GM19463 (cell line): ENCODE measurements around the gene MET.

Source experiments
- ATAC-seq: cut with Tn5 transposase; IDR thresholded peaks from one replicate; pipeline ENCODE4 v1.9.1; 2021; ENCODE audit warnings: mild to moderate bottlenecking, moderate library complexity; ENCODE audit not compliant: unreplicated experiment

Gene MET

DNA sequence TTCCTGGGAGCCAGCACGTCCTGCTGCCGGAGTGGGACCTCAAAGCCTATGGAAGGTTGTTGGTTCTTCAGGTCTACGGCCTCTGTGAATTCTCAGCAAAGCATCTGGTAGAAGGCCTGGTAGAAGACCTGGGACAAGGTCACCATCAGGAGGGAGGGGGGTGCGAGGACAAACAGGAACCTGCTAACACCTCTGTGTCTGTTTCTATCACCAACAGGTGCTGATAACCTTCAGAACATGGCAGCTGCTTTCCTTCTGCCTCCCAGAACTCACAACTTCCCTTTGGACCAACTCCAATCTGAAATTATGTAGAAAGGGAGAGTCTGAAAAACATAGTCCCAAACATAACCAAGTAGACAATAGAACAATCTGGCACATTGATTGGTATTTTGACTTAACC is 8.3 kb upstream of the MET start:
- ATAC-seq: no peak

DNA sequence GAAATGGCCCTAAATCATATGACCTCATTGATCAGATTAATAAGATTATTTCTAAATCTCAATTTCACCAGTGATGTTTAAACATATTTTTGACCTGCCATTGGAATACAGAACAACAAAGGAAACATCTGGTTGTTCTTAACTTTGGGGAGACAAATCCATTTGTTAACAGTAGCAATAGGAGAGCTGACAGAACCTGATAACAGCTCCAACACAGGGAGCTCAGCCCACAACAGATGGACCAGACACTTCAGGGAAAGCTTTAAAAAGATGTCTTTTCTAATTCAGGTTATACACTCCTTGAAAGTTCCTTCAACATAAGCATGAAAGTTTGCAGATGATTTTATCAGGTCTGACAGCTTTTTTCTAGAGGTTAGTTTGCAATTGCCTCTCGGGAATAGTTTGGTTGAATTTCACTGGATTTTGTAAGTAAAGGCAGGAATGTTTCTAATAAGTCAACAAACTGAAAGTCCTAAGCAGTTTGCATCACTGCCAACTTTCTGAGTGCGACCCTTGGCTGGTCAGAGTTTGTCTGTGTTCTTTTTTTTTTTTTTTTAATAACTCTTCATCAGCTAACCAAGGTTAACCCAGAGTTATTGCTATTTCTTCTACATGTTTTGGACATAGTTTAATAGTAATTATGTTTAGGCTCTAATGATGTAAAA is 6.5 kb upstream of the MET start:
- no peak for ATAC-seq

- ATAC-seq: no peak
These were observed 2.2 kb upstream of the MET start for GRCh38 chr7:116669769-116670168.

DNA sequence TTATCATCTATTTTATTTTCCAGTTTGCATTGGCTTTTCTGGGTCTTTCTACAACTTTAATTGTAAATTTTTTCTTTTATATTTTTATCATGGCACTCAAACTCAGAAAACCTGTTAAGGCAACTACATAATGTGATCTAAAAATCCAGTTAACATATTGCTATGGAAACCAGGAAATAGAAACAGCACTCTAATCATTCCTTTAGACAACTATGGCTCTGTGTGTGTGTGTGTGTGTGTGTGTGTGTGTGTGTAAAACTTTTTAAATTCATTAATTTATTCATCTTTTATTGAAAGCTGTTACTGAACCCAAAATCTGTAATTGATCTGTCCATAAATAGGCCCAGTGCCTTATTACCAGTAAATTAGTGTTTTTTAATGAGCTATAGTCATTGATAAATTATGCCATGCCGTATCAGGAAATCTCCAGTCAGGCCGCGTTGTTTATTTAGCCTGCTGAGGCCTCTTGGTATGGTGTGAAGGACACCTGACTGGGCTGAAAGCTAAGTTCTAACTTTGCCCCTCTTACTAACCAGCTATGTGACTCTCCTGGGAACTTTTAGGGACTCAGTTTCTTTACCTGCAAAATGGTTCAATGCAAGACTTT is 1.5 kb upstream of the MET start:
- no peak for ATAC-seq

DNA sequence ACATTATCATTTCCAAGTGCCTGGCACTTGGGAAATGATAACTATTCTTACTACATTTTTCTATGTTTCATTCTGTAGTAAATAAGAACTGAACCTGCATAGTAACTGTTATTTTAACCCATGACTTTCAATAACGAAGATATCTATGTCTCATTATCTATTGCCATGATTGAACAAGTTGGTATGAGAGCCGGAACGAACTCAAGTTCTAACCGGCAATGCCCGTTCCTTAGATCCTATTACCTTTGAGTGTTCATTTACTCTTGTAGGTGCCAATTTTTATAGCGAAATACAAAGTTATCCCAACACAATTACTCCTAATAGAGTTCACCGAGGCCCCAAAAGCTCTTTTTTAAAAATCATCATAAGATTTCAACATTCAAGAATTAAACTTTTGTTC is 885 bp upstream of the MET start:
- no peak for ATAC-seq

DNA sequence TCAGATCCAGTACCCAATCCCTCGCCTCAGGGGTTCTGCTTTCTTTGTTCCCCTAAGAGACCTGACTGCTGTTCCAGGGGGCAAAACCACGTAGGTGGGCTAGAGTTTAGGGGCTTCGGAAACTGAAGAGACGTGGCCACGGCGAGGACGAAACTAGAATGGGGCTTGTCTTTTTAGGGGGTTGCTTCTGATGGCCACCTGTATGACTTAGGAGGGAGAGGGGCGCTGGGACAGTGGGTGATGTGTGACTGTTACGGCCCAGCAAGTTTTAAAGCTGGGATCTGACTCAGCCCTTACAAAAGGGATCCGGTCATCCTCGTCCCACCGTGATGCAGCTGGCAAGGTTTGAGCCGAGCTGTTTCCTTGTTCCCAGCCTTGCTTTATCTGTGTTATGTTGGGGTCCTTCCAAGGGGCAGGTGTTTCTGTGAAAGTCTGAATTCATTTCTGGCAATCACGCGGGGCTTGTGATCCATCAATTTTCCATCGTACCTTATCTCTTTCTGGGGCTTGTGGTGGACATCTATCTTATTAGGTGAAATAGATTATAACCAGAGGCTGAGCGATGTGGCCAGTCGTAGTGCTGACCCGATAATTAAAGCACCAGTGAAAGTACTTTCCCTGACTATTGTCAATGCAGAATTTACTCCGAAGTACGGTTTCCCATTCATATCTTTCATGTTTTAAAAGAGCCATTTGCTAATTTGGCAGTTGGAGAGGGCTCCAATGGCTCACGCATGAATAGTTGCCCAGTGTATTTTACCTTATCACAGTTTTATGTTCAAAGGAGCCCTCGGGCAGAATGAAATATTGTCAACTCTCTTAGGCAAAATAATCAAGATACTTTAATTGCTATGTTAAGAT is 830 bp downstream of the MET start:
- no peak for ATAC-seq

- no peak for ATAC-seq
These were observed 1.5 kb downstream of the MET start for GRCh38 chr7:116673457-116673865.

- ATAC-seq: no peak
These were observed 2.6 kb downstream of the MET start for GRCh38 chr7:116674508-116675173.

DNA sequence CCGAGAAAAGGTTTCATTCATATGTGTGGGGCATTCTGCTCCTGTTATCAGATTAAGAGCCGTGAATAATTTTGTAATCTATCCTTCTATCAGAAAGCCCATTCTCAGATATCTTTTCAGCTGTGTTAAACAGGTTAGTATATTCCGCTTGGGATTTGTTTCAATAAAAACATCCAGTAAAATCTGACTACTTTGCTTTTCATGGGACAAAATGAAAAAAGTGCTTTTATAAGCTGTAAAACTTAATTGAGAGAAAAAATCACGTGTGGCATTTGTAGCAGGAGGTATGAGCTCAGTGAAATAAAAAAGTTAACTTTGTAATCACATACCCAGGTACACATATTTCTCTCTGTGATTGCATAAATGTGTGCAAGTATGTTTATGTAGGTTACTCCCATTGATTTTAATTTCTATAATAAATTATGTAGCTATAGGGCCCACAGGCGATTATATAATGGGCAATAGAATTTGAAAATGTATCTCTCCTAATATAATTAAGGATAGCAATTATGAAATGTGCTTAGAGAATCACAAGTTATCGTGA is 3.9 kb downstream of the MET start:
- ATAC-seq: no peak

DNA sequence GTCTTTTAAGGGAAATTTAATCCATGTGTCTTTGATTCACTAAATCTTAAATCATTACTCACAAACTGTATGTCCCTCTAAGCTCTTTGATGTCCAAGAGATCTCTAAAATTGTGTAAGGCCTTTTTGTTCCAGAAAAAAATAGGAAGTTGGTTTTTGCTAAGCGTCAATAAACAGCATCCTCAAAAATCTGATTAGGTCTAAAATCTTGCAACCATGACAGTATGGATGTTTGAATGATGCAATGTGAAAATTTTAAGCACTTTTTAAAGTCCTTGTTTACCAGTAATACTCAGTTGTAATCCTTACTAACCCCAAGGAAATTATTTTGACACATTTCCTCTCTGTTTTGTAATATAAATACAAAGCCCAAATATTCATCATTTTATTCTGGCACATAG is 6.8 kb downstream of the MET start:
- no peak for ATAC-seq

DNA sequence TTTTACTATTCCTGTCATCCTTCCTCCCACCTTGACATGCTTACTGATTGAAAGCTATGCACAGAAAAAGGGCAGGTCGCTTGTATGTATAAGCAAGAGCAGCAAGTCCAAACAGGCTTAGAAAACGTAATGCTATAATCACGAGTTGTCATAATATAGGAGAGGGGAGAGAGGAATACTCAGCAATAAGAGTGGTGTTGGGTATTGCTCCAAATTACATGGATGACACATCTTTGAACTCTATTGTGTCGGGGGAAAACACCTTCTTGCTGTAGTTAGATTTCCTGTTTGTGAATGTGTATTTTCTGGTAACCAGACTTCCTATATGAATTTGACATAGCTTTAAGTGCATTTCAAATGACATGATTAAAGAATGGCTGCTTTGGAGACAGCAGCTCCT is 7.5 kb downstream of the MET start:
- peak; percentile 46 for ATAC-seq

- ATAC-seq: peak; percentile 100
These were observed 11.8 kb downstream of the MET start for GRCh38 chr7:116683786-116684185.

DNA sequence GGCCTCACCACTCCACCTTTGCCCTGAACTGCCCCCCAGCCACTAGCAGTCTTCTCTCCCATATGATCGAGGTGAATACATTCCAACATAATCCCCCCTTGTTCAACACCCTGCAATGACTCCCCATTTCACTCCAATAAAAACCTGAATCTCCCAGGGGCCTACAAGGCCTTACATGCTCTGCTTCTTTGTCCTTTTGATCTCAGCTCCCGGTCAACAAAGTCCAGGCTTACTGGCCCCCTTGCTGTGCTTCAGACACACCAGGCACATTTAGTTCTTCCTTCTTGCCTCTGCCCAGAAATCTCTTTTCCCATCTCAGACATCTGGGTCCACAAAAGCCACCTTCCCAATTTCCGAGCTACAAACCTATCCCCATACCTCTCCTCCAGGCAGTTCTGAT is 14.0 kb downstream of the MET start:
- ATAC-seq: no peak

DNA sequence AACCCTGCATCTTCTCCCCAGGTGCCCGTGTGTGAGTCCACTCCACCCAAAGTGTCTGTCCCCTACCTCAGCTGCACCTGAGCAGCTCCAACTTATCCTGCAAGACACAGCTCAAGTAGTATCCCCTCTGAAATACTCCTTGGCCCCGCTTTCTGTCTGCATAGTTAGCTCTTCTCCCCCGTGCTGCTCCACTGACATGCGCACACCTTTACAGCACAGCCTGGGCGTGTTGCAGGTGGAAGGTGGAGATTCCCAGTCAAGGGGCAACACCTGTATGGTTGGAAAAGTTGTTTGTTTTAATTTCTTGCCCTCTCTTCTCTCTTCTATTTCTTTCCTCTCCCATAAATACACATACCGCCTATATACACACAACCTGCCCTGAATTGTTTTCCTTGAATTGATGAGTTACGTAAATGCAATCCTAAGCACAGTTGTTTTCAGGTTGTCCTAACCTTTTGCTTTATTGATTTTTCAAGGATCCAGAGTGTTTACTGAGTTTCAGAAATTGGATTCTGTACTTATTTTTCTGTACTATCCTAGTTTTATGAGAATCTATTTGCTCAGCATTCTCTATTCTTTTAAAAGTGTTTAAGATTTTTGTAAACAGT is 14.9 kb downstream of the MET start:
- no peak for ATAC-seq

DNA sequence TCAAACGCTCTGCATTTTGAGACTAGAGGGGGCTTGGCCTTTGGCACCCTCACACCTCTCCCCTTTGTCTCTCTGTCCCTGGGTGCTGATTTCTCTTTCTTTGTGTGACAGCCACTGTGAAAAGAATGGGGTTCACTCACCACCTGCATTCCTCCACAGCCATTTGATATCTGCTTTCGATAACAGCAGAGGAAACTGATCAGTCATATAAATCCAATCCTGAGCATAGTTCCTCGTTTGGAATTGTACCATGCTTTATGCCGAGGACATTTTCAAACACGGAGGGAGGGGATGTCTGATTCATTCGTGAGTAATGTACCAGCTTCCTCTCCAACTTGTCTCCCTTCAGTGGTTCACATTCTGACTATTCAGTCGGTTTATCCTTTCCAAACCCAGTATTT is 15.8 kb downstream of the MET start:
- ATAC-seq: no peak

- no peak for ATAC-seq
These were observed 17.8 kb downstream of the MET start for GRCh38 chr7:116689790-116690259.

DNA sequence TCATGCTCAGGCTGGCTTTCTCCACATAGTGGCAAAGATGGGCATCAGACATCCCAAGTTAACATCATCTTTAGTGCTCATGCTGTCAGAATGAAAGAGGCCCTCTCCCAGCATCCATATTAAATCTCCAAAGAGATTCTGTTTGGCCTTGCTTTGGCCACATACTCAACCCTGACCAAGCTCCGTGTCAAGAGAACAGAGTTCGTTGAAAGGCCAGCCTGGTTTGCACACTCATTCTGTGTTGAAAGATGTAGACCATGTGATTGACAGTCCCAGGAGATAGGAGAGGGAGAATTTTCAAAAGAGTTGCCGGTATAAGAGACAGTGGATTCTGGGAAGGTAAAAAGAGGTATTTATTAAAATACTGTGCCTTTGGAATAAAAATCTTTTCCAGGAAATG is 19.7 kb downstream of the MET start:
- ATAC-seq: no peak

GRCh38 chr7:116692401-116693308 is 20.7 kb downstream of the MET start:
- ATAC-seq: no peak

DNA sequence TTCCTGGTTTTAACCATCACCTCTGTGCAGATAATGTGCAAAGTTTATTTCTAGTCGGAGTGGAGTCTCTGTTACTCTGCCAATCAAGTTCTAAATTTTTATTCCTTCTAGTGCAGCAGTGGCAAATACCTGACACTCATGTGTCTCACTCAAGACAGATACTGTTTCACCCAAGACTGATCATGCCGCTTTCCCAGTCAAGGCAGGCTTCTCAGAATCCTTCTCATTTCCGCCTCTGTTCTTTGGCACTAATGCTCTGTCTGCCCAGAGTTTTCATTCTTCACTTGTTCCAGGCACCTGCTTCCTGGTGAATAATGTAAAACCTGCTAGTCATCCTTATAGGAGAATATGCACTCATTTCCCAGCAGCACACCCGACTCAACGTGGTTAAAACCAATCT is 24.7 kb downstream of the MET start:
- no peak for ATAC-seq

DNA sequence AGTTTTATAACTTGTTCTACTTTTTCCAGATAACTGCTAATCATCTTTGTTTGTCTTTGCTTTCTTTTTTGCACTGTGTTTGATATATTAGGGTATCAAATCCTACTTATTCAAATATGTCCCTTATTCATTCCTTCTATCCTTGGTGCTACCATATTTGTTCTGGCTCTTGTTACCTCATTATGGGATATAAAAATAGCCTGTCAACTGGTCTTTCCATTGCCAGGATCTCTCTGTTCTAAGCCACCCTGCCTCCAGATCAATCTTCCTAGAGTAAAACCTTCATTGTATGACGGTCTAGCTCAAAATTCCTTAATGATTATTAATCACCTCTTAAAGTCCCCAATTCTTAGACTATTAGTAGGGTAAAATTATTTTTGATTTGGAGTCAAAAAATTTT is 25.2 kb downstream of the MET start:
- no peak for ATAC-seq
